ENCODE results near the gene KHDRBS2. TPM values are rescaled to one million over a fixed set of nuclear protein-coding genes. Genes with fewer than 3 reads are reported as not detected.

Gene KHDRBS2
- total RNA-seq, 4 donors from 2014 or later = not detected

DNA sequence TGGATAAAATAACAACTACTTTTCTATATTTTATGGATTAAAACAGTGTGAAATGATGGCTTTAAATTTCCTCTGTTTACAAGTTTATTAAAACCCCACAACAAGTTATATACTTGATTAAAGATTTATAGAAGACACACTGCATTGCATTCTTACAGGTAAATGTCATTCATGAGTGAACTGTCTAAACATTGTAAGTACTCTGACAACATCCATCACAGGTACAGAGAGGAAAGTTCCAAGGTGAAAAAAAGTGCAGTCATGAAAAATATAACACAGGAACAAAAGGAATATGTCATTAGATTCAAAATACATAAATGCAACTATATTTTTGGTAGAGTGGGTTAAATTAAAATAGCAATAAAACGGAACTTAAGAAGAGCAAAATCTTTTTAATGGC lies 156.9 kb downstream of the KHDRBS2 start:
- Histone ChIP-seq H3K27me3 (no peaks in the 10 kb centered on the region), H3K4me3 (no peak overlapping the region), H3K36me3 (no peaks in the 10 kb centered on the region), H3K27ac (no peak overlapping the region), H3K4me1 (no peaks in the 10 kb centered on the region), H3K9me3 (peaks cover 0 to 4% (median 0%) of the 10 kb centered on the region in 3 donors)
- DNase-seq = no peak
- intact Hi-C loops (cut with DNase I) = no loop called here
- WGBS, 2 donors = 58 to 66% methylated on average over 1 of the region's 1 CpG
- TF ChIP-seq POLR2A (IDR thresholded peaks at IDR 0.05) = no peak
- TF ChIP-seq, protein P1, sequence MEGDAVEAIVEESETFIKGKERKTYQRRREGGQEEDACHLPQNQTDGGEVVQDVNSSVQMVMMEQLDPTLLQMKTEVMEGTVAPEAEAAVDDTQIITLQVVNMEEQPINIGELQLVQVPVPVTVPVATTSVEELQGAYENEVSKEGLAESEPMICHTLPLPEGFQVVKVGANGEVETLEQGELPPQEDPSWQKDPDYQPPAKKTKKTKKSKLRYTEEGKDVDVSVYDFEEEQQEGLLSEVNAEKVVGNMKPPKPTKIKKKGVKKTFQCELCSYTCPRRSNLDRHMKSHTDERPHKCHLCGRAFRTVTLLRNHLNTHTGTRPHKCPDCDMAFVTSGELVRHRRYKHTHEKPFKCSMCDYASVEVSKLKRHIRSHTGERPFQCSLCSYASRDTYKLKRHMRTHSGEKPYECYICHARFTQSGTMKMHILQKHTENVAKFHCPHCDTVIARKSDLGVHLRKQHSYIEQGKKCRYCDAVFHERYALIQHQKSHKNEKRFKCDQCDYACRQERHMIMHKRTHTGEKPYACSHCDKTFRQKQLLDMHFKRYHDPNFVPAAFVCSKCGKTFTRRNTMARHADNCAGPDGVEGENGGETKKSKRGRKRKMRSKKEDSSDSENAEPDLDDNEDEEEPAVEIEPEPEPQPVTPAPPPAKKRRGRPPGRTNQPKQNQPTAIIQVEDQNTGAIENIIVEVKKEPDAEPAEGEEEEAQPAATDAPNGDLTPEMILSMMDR (IDR thresholded peaks at IDR 0.05) = no peak

- Histone ChIP-seq H3K27me3 (no peaks in the 10 kb centered on the region), H3K9me3 (peaks cover 0 to 16% (median 0%) of the 10 kb centered on the region in 3 donors), H3K36me3 (no peaks in the 10 kb centered on the region), H3K4me1 (no peaks in the 10 kb centered on the region), H3K4me3 (no peak overlapping the region), H3K27ac (no peak overlapping the region)
- 44% methylated on average over 1 of the region's 1 CpG; no CpG with 5 or more reads in 1 of the 2 donors for WGBS, 2 donors
- TF ChIP-seq, protein P1 (IDR thresholded peaks at IDR 0.05) = no peak
- no peak for TF ChIP-seq POLR2A (IDR thresholded peaks at IDR 0.05)
- intact Hi-C loops (cut with DNase I) = no loop called here
- DNase-seq = no peak
These were observed 166.6 kb downstream of the KHDRBS2 start for GRCh38 chr6:62119401-62119800.

- 63% methylated on average over 1 of the region's 8 CpGs; no CpG with 5 or more reads in 1 of the 2 donors for WGBS, 2 donors
- H3K9me3 ChIP-seq = peaks cover 0 to 24% (median 6%) of the 10 kb centered on the region in 3 donors
- TF ChIP-seq POLR2A (IDR thresholded peaks at IDR 0.05) = no peak
- TF ChIP-seq, protein P1 (IDR thresholded peaks at IDR 0.05) = no peak
- no peak overlapping the region for H3K27ac ChIP-seq
- no peaks in the 10 kb centered on the region for H3K27me3 ChIP-seq
- H3K4me1 ChIP-seq = no peaks in the 10 kb centered on the region
- no peaks in the 10 kb centered on the region for H3K36me3 ChIP-seq
- H3K4me3 ChIP-seq = no peak overlapping the region
- no peak for DNase-seq
- intact Hi-C loops (cut with DNase I) = no loop called here
These were observed 182.7 kb downstream of the KHDRBS2 start for GRCh38 chr6:62103186-62103859.

- H3K4me3 ChIP-seq = no peak overlapping the region
- H3K4me1 ChIP-seq = no peaks in the 10 kb centered on the region
- intact Hi-C loops (cut with DNase I) = no loop called here
- TF ChIP-seq, protein P1 (IDR thresholded peaks at IDR 0.05) = no peak
- TF ChIP-seq POLR2A (IDR thresholded peaks at IDR 0.05) = no peak
- no peak for DNase-seq
- no peak overlapping the region for H3K27ac ChIP-seq
- no peaks in the 10 kb centered on the region for H3K27me3 ChIP-seq
- H3K36me3 ChIP-seq = no peaks in the 10 kb centered on the region
- peaks cover 0 to 24% (median 6%) of the 10 kb centered on the region in 3 donors for H3K9me3 ChIP-seq
- WGBS, 2 donors = 68 to 70% methylated on average over 2 to 3 of the region's 5 CpGs
These were observed 183.6 kb downstream of the KHDRBS2 start for GRCh38 chr6:62102387-62102786.

- Histone ChIP-seq H3K4me3 (no peak overlapping the region), H3K4me1 (no peaks in the 10 kb centered on the region), H3K36me3 (no peaks in the 10 kb centered on the region), H3K9me3 (no peaks in the 10 kb centered on the region), H3K27me3 (no peaks in the 10 kb centered on the region), H3K27ac (no peak overlapping the region)
- 52 to 61% methylated on average over 5 of the region's 5 CpGs for WGBS, 2 donors
- TF ChIP-seq POLR2A (IDR thresholded peaks at IDR 0.05) = no peak
- TF ChIP-seq, protein P1 (IDR thresholded peaks at IDR 0.05) = no peak
- intact Hi-C loops (cut with DNase I) = no loop called here
- DNase-seq = no peak
These were observed 195.4 kb downstream of the KHDRBS2 start for GRCh38 chr6:62090442-62091229.
